Nephron progenitor cell (in vitro differentiated cells): Measurements from ENCODE around the gene CISD3.

ENCODE experiments used
- DNase-seq: peaks from one replicate; pipeline ENCODE4 v3.0.0; 2021
- H3K27ac Mint-ChIP-seq: 2 replicates; pipeline ENCODE4 v1.8.0; 2021; ENCODE audit warnings: mild to moderate bottlenecking, moderate library complexity, mixed read lengths
- H3K27me3 Mint-ChIP-seq: 2 replicates; pipeline ENCODE4 v1.8.0; 2021; ENCODE audit warnings: mild to moderate bottlenecking, low read depth, mixed read lengths; ENCODE audit not compliant: poor library complexity
- H3K36me3 Mint-ChIP-seq: 2 replicates; pipeline ENCODE4 v1.8.0; 2021; ENCODE audit warnings: low read depth, mixed read lengths
- H3K4me1 Mint-ChIP-seq: 2 replicates; pipeline ENCODE4 v1.8.0; 2021; ENCODE audit warnings: mixed read lengths
- H3K4me3 Mint-ChIP-seq: 2 replicates; pipeline ENCODE4 v1.8.0; 2021; ENCODE audit warnings: mild to moderate bottlenecking, moderate library complexity, mixed read lengths
- H3K9me3 Mint-ChIP-seq: 2 replicates; pipeline ENCODE4 v1.8.0; 2021; ENCODE audit warnings: mild to moderate bottlenecking, moderate library complexity, mixed read lengths
- TF ChIP-seq, protein P1 (sequence below): fragments of 200-600 bp; sonication (generic); IDR thresholded peaks from 2 replicates; pipeline ENCODE4 v1.5.0; 2021; ENCODE audit warnings: antibody characterized with exemption

The CISD3 gene

GRCh38 chr17:38729368-38729885 is 714 bp upstream of the CISD3 start:
- Mint-ChIP-seq H3K36me3 (peaks cover 26% of the 10 kb centered on the region), H3K4me1 (peaks cover 41% of the 10 kb centered on the region), H3K27me3 (peaks cover 2% of the 10 kb centered on the region), H3K4me3 (peak overlapping the region; percentile 80), H3K27ac (no peak overlapping the region), H3K9me3 (no peaks in the 10 kb centered on the region)
- TF ChIP-seq, protein P1, sequence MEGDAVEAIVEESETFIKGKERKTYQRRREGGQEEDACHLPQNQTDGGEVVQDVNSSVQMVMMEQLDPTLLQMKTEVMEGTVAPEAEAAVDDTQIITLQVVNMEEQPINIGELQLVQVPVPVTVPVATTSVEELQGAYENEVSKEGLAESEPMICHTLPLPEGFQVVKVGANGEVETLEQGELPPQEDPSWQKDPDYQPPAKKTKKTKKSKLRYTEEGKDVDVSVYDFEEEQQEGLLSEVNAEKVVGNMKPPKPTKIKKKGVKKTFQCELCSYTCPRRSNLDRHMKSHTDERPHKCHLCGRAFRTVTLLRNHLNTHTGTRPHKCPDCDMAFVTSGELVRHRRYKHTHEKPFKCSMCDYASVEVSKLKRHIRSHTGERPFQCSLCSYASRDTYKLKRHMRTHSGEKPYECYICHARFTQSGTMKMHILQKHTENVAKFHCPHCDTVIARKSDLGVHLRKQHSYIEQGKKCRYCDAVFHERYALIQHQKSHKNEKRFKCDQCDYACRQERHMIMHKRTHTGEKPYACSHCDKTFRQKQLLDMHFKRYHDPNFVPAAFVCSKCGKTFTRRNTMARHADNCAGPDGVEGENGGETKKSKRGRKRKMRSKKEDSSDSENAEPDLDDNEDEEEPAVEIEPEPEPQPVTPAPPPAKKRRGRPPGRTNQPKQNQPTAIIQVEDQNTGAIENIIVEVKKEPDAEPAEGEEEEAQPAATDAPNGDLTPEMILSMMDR: no peak
- DNase-seq: no peak

DNA sequence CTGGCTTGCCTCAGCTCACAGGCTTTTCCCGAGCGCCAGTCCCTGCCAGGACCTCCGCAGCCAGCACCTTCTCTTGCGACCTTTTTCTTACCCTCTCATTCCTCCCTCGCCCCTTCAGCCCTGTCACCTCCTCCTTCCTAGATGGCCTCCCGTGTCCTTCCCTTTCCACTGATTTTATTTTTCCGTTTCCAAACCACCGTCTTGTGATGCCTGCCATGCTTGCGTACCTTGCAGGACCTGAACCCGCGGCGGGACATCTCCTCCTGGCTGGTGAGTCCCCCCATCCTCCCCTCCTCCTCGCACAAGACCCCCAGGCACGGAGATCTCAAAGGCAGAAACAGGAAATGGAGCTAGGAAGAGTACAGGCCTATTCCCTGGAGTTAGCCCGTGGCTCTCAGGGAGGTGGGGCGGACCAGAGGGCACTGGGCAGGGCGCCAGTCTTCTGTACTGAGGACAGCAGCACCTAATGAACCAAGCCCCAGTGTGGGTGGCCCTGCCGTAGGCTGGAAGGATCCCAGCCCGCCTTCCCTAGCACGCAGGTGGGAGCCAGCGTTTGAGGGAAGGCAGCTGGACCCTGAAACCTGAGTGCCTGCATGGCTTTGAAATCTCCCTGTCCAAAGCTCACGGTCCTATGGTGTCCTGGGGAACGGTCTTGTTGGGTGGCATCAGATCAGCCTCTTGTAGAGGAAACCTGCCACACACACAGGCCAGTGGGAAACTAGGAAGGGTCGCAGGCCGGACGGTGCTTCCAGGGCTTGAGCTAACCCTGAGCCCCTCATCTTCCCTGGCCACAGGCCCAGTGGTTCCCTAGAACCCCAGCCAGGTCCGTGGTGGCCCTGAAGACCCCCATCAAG is 612 bp downstream of the CISD3 start:
- Mint-ChIP-seq H3K9me3 (no peaks in the 10 kb centered on the region), H3K4me3 (peak overlapping the region; percentile 89), H3K36me3 (peaks cover 35% of the 10 kb centered on the region), H3K27ac (peak overlapping the region; percentile 49), H3K4me1 (peaks cover 47% of the 10 kb centered on the region), H3K27me3 (peaks cover 2% of the 10 kb centered on the region)
- DNase-seq: peak; percentile 38
- TF ChIP-seq, protein P1: no peak

GRCh38 chr17:38731526-38732294 is 1.6 kb downstream of the CISD3 start:
- peaks cover 35% of the 10 kb centered on the region for H3K36me3 Mint-ChIP-seq
- H3K4me1 Mint-ChIP-seq: peaks cover 40% of the 10 kb centered on the region
- H3K27ac Mint-ChIP-seq: peak overlapping the region; percentile 63
- H3K4me3 Mint-ChIP-seq: peak overlapping the region; percentile 34
- H3K9me3 Mint-ChIP-seq: no peaks in the 10 kb centered on the region
- no peak for DNase-seq
- peaks cover 2% of the 10 kb centered on the region for H3K27me3 Mint-ChIP-seq
- TF ChIP-seq, protein P1: no peak

GRCh38 chr17:38732376-38733281 is 2.5 kb downstream of the CISD3 start:
- Mint-ChIP-seq H3K9me3 (no peaks in the 10 kb centered on the region), H3K36me3 (peaks cover 34% of the 10 kb centered on the region), H3K4me3 (peak overlapping the region; percentile 34), H3K27ac (peak overlapping the region; percentile 48), H3K4me1 (peaks cover 40% of the 10 kb centered on the region), H3K27me3 (peaks cover 2% of the 10 kb centered on the region)
- no peak for DNase-seq
- TF ChIP-seq, protein P1: no peak

DNA sequence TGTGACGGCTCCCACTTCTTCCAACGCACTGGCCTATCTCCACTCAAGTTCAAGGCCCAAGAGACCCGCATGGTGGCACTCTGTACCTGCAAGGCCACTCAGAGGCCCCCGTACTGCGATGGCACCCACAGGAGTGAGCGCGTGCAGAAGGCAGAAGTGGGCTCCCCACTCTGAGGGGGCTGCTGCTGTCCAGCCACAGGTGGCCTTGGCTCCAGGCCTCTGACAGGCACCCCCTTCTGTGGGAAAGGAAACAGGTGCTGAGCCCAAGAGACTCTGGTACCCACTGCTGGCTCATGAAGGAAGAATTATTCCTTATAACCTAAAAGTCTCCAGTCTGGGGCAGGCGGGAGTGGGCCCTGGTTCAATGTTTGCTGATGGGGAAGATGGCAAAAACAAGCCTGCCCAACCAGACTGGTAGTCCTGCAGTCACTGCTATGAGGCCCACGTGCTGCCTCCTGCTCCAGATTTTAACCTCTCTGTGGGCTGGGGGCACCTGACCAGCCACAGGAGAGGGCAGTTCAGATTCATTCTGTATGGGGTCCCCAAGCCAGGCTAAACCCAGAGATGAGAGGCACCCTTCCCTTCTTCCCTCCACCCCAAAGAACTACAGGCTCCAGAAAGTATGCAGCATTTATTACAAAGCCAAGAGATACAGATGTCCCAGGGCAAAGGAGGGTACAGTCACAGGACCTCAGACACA is 3.3 kb downstream of the CISD3 start:
- DNase-seq: no peak
- Mint-ChIP-seq H3K4me3 (no peak overlapping the region), H3K4me1 (peaks cover 32% of the 10 kb centered on the region), H3K9me3 (no peaks in the 10 kb centered on the region), H3K27ac (peak overlapping the region; percentile 48), H3K27me3 (no peaks in the 10 kb centered on the region), H3K36me3 (peaks cover 33% of the 10 kb centered on the region)
- TF ChIP-seq, protein P1: no peak
